SU-DHL-6 (cell line): ENCODE data around the gene CHN1.

Source experiments
- CTCF ChIP-seq: fragments of 200-600 bp; sonication (generic); IDR thresholded peaks from one replicate; pipeline ENCODE4 v1.5.1; 2017; ENCODE audit warnings: antibody characterized with exemption, mild to moderate bottlenecking, low read length, moderate library complexity; ENCODE audit not compliant: insufficient read depth, poor library complexity, severe bottlenecking
- EZH2phosphoT487 ChIP-seq: fragments of 200-600 bp; sonication (generic), shearing (Covaris generic); conservative IDR thresholded peaks from 2 replicates; pipeline ENCODE4 v1.6.1; 2018; ENCODE audit warnings: mild to moderate bottlenecking, antibody characterized with exemption, low read length, moderate library complexity, mixed read lengths

- TF ChIP-seq CTCF (no peak), EZH2phosphoT487 (no peak)
Observed at GRCh38 chr2:174929786-174930185, 75.4 kb downstream of the CHN1 start.
